ENCODE measurements around the gene TRIM27. TPM values are rescaled to one million over a fixed set of nuclear protein-coding genes. Genes with fewer than 3 reads are reported as not detected.

TRIM27 gene
- polyA plus RNA-seq, 1 donor from 2014 or later: 79.7 TPM

DNA sequence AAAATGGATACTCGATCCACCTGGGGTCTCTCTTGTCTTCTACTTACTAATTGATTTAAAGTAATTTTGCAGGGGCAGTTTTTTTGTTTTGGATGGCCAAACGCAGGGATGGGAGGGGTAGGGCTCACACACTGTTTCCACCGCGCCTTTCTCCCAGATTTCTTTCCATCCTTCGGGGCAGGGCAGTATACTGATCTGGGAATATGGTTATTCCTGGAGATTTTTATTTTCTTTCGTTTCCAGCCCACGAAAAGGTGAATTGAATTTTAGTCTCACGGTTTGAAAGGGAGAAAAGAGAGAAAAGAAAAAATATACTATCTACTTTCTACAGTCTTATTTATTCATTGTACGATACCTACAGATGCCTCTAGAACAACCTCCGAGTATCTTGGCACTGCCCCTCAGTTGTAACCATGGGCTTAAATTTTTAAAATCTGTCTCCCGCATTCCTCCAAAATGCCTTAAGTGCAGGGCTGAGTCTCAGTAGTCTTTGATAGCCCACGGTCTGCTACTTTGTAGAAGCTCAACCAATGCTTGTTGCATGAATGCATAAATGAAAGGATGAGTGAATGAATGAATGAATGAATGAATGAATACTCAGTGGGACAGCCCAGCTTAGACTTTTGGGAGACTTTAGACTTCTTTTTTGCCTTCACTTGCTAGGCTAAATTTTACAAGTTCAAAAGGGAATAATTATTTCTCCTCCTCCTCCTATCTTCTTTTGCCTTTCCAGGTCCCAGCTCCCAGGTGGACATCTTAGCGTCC is 18.1 kb upstream of the TRIM27 start:
- H2AFZ ChIP-seq (ENCODE audit: low read depth, low read length): no peak overlapping the region
- peak overlapping the region; percentile 60 for H3K9ac ChIP-seq (ENCODE audit: low read length)
- no peak overlapping the region for H3K27ac ChIP-seq (ENCODE audit: low read length)

GRCh38 chr6:28940858-28941683 is 17.3 kb upstream of the TRIM27 start:
- H3K9me2 ChIP-seq (ENCODE audit: insufficient read depth, low read length): no peaks in the 10 kb centered on the region
- no peaks in the 10 kb centered on the region for H3K79me2 ChIP-seq (replicated peaks; ENCODE audit: insufficient read depth, low read length)
- H3K27ac ChIP-seq (ENCODE audit: low read length): peak overlapping the region; percentile 62
- peak overlapping the region; percentile 60 for H3K9ac ChIP-seq (ENCODE audit: low read length)
- no peaks in the 10 kb centered on the region for H4K20me1 ChIP-seq (ENCODE audit: insufficient read depth)
- peaks cover 4% of the 10 kb centered on the region for H3F3A ChIP-seq (ENCODE audit: insufficient read depth, low read length, poor library complexity, severe bottlenecking)
- peak overlapping the region; percentile 92 for H3K4me2 ChIP-seq (ENCODE audit: low read length)
- H3K27me3 ChIP-seq (ENCODE audit: insufficient read depth, low read depth, low read length): peaks cover 3% of the 10 kb centered on the region
- TF ChIP-seq, protein P1, sequence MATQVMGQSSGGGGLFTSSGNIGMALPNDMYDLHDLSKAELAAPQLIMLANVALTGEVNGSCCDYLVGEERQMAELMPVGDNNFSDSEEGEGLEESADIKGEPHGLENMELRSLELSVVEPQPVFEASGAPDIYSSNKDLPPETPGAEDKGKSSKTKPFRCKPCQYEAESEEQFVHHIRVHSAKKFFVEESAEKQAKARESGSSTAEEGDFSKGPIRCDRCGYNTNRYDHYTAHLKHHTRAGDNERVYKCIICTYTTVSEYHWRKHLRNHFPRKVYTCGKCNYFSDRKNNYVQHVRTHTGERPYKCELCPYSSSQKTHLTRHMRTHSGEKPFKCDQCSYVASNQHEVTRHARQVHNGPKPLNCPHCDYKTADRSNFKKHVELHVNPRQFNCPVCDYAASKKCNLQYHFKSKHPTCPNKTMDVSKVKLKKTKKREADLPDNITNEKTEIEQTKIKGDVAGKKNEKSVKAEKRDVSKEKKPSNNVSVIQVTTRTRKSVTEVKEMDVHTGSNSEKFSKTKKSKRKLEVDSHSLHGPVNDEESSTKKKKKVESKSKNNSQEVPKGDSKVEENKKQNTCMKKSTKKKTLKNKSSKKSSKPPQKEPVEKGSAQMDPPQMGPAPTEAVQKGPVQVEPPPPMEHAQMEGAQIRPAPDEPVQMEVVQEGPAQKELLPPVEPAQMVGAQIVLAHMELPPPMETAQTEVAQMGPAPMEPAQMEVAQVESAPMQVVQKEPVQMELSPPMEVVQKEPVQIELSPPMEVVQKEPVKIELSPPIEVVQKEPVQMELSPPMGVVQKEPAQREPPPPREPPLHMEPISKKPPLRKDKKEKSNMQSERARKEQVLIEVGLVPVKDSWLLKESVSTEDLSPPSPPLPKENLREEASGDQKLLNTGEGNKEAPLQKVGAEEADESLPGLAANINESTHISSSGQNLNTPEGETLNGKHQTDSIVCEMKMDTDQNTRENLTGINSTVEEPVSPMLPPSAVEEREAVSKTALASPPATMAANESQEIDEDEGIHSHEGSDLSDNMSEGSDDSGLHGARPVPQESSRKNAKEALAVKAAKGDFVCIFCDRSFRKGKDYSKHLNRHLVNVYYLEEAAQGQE (IDR thresholded peaks at IDR 0.05; ENCODE audit: borderline replicate concordance): no peak
- TF ChIP-seq MXI1 (conservative IDR thresholded peaks at IDR 0.05; ENCODE audit: poor library complexity, severe bottlenecking) (peak; percentile 64), RAD21 (conservative IDR thresholded peaks at IDR 0.05) (peak; percentile 8), EP300 (conservative IDR thresholded peaks at IDR 0.05; ENCODE audit: poor library complexity, severe bottlenecking) (no peak), POLR2AphosphoS5 (IDR thresholded peaks at IDR 0.05) (peak; percentile 20), TAF1 (IDR thresholded peaks at IDR 0.05; ENCODE audit: low read depth) (no peak), EZH2 (IDR thresholded peaks at IDR 0.05; ENCODE audit: borderline replicate concordance, insufficient read depth, low read length, poor library complexity, severe bottlenecking) (no peak), SMC3 (conservative IDR thresholded peaks at IDR 0.05; ENCODE audit: poor library complexity) (peak; percentile 18)
- TF ChIP-seq, protein P2, sequence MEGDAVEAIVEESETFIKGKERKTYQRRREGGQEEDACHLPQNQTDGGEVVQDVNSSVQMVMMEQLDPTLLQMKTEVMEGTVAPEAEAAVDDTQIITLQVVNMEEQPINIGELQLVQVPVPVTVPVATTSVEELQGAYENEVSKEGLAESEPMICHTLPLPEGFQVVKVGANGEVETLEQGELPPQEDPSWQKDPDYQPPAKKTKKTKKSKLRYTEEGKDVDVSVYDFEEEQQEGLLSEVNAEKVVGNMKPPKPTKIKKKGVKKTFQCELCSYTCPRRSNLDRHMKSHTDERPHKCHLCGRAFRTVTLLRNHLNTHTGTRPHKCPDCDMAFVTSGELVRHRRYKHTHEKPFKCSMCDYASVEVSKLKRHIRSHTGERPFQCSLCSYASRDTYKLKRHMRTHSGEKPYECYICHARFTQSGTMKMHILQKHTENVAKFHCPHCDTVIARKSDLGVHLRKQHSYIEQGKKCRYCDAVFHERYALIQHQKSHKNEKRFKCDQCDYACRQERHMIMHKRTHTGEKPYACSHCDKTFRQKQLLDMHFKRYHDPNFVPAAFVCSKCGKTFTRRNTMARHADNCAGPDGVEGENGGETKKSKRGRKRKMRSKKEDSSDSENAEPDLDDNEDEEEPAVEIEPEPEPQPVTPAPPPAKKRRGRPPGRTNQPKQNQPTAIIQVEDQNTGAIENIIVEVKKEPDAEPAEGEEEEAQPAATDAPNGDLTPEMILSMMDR (IDR thresholded peaks at IDR 0.05; ENCODE audit: poor library complexity, severe bottlenecking): no peak
- H3K36me3 ChIP-seq (ENCODE audit: insufficient read depth, low read length): no peaks in the 10 kb centered on the region
- H2AFZ ChIP-seq (ENCODE audit: low read depth, low read length): peak overlapping the region; percentile 47
- H3K9me3 ChIP-seq (ENCODE audit: low read length): no peaks in the 10 kb centered on the region
- H3K4me3 ChIP-seq (ENCODE audit: low read length): peak overlapping the region; percentile 77

More for the DNA sequence above, 18.1 kb upstream of the TRIM27 start:
- H3F3A ChIP-seq (ENCODE audit: insufficient read depth, low read length, poor library complexity, severe bottlenecking): peaks cover 4% of the 10 kb centered on the region
- no peak for TF ChIP-seq TAF1 (IDR thresholded peaks at IDR 0.05; ENCODE audit: low read depth)
- TF ChIP-seq EZH2 (IDR thresholded peaks at IDR 0.05; ENCODE audit: borderline replicate concordance, insufficient read depth, low read length, poor library complexity, severe bottlenecking): no peak
- TF ChIP-seq RAD21 (conservative IDR thresholded peaks at IDR 0.05): no peak
- no peak for TF ChIP-seq POLR2AphosphoS5 (IDR thresholded peaks at IDR 0.05)
- TF ChIP-seq EP300 (conservative IDR thresholded peaks at IDR 0.05; ENCODE audit: poor library complexity, severe bottlenecking): no peak
- TF ChIP-seq, protein P1 (IDR thresholded peaks at IDR 0.05; ENCODE audit: borderline replicate concordance): no peak
- no peak for TF ChIP-seq MXI1 (conservative IDR thresholded peaks at IDR 0.05; ENCODE audit: poor library complexity, severe bottlenecking)
- H3K4me3 ChIP-seq (ENCODE audit: low read length): peak overlapping the region; percentile 77
- H3K9me2 ChIP-seq (ENCODE audit: insufficient read depth, low read length): no peaks in the 10 kb centered on the region
- peaks cover 3% of the 10 kb centered on the region for H3K27me3 ChIP-seq (ENCODE audit: insufficient read depth, low read depth, low read length)
- H3K79me2 ChIP-seq (replicated peaks; ENCODE audit: insufficient read depth, low read length): no peaks in the 10 kb centered on the region
- H4K20me1 ChIP-seq (ENCODE audit: insufficient read depth): no peaks in the 10 kb centered on the region
- no peaks in the 10 kb centered on the region for H3K9me3 ChIP-seq (ENCODE audit: low read length)
- H3K36me3 ChIP-seq (ENCODE audit: insufficient read depth, low read length): no peaks in the 10 kb centered on the region
- peak overlapping the region; percentile 80 for H3K4me2 ChIP-seq (ENCODE audit: low read length)
